ENCODE data around the gene PCDHA2. TPM values are rescaled to one million over a fixed set of nuclear protein-coding genes. Genes with fewer than 3 reads are reported as not detected.

Gene PCDHA2
- total and polyA plus RNA-seq, 2 of the 4 experiments (the other 2 are of a cell fraction), result not detected

DNA sequence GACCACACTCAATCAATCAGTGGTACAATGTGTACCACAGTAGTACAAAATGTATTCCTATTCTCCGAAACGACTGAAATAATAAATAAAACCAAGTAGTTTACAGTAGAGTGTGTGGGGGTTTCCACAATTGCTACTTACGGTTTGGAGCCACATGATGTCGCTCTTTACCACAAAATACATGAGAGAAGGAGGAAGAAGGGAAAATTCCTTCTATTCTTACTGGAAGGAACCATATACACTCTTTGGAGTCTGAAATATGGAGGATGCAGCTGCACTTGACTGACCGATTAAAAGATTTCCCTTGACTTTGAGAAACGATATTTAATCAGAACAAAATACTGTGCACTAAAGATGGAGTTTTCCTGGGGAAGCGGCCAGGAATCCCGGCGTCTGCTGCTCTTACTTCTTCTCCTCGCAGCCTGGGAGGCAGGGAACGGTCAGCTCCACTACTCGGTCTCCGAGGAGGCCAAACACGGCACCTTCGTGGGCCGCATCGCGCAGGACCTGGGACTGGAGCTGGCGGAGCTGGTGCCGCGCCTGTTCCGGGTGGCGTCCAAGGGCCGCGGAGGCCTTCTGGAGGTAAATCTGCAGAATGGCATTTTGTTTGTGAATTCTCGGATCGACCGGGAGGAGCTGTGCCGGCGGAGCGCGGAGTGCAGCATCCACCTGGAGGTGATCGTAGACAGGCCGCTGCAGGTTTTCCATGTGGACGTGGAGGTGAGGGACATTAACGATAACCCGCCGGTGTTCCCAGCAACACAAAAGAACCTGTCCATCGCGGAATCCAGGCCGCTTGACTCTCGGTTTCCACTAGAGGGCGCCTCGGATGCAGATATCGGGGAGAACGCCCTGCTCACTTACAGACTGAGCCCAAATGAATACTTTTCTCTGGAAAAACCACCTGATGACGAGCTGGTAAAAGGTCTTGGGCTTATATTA lies 12.5 kb downstream of the PCDHA2 start, which contains the start of gene PCDHA4:
Gene PCDHA4 (plus strand): TSS at position 235 of the 942 bp plus-strand sequence.
- intact Hi-C loops (cut with micrococcal nuclease) (no loop called here), in situ Hi-C loops (cut with MboI; ENCODE audit: low sequenced_read_pairs) (no loop called here), dilution Hi-C loops (cut with HindIII; ENCODE audit: low sequenced_read_pairs, unreplicated experiment) (no loop called here)
- H2AK9ac ChIP-seq (replicated peaks; ENCODE audit: low read depth, low read length, poor library complexity), result no peak within 1 kb of the TSS
- no peak within 1 kb of the TSS for H4K91ac ChIP-seq (ENCODE audit: insufficient read depth, low read depth, low read length)
- ATAC-seq (ENCODE audit: low read depth) (no peak), DNase-seq (no peak)
- H3K4me2 ChIP-seq (ENCODE audit: low read depth, low read length), result no peak within 1 kb of the TSS
- H3K56ac ChIP-seq (ENCODE audit: extremely low read depth, insufficient read depth, low read length), result no peak within 1 kb of the TSS
- H3K4ac ChIP-seq (ENCODE audit: low read depth, low read length), result no peak within 1 kb of the TSS
- no peak within 1 kb of the TSS for H3K23ac ChIP-seq (ENCODE audit: low read depth, low read length)
- H2AFZ ChIP-seq (replicated peaks; ENCODE audit: low read length, poor library complexity), result no peak within 1 kb of the TSS
- H3K9ac ChIP-seq (ENCODE audit: low read depth, low read length), result no peak within 1 kb of the TSS
- no peak within 1 kb of the TSS for H4K8ac ChIP-seq (ENCODE audit: low read depth in 2 of 2, low read length in 2 of 2)
- no peaks in the 10 kb centered on the region for H4K20me1 ChIP-seq (ENCODE audit: insufficient read depth, low read length)
- peak within 1 kb of the TSS; percentile 32 for H3K4me3 ChIP-seq (ENCODE audit: insufficient read depth, low read depth, low read length)
- H3K27ac ChIP-seq (ENCODE audit: insufficient read depth, low read length), result no peak within 1 kb of the TSS
- POLR2A ChIA-PET (ENCODE audit: unreplicated experiment), result no interaction called here
- BruUV-seq (replicated peaks), result no TSS peak
- CTCF ChIA-PET, result no interaction called here
- no peak within 1 kb of the TSS for H3K18ac ChIP-seq (ENCODE audit: low read depth, low read length)
- 26% methylated on average over 19 of the region's 47 CpGs; no CpG with 5 or more reads in 1 of the 2 experiments for whole genome bisulfite sequencing, 2 experiments (ENCODE audit: extremely low coverage in 2 of 2, insufficient read length in 1 of 2)
- H4K5ac ChIP-seq (ENCODE audit: low read depth, low read length), result no peak within 1 kb of the TSS
- H3K4me1 ChIP-seq (ENCODE audit: control insufficient read depth, insufficient read depth, low read length), result no peaks in the 10 kb centered on the region
- no peak within 1 kb of the TSS for H3K14ac ChIP-seq (replicated peaks; ENCODE audit: low read depth, low read length)
- H2BK120ac ChIP-seq (ENCODE audit: low read depth, low read length), result no peak within 1 kb of the TSS
- no peak within 1 kb of the TSS for H2BK15ac ChIP-seq (ENCODE audit: low read depth, low read length)
- H3K79me1 ChIP-seq (ENCODE audit: low read depth in 1 of 2, low read length in 2 of 2), result no peaks in the 10 kb centered on the region
- no peak within 1 kb of the TSS for H2BK20ac ChIP-seq (ENCODE audit: low read depth, low read length)
- no peaks in the 10 kb centered on the region for H3K27me3 ChIP-seq (ENCODE audit: control insufficient read depth, insufficient read depth, low read length)
- H3K36me3 ChIP-seq (ENCODE audit: control insufficient read depth, insufficient read depth, low read length), result no peaks in the 10 kb centered on the region
- no peaks in the 10 kb centered on the region for H3K9me1 ChIP-seq (ENCODE audit: insufficient read depth, low read length)
- H2BK5ac ChIP-seq (ENCODE audit: low read depth, low read length, poor library complexity, severe bottlenecking), result no peak within 1 kb of the TSS
- no peak within 1 kb of the TSS for H2AK5ac ChIP-seq (ENCODE audit: low read depth, low read length)
- peaks cover 23% of the 10 kb centered on the region for H3K9me3 ChIP-seq (ENCODE audit: control insufficient read depth, insufficient read depth, low read length)
- no peak for TF ChIP-seq FOS (IDR thresholded peaks at IDR 0.05; ENCODE audit: low read depth, low read length)
- TF ChIP-seq RFX5 (IDR thresholded peaks at IDR 0.05; ENCODE audit: low read depth, low read length), result no peak
- TF ChIP-seq POLR2A (IDR thresholded peaks at IDR 0.05; ENCODE audit: low read depth, low read length), result no peak
- no peak for TF ChIP-seq CEBPB (IDR thresholded peaks at IDR 0.05; ENCODE audit: low read depth, low read length)
- TF ChIP-seq RCOR1 (IDR thresholded peaks at IDR 0.05; ENCODE audit: insufficient replicate concordance, low read length), result no peak
- TF ChIP-seq NFE2L2 (IDR thresholded peaks at IDR 0.05; ENCODE audit: low read depth, low read length), result no peak
- TF ChIP-seq, protein P1, sequence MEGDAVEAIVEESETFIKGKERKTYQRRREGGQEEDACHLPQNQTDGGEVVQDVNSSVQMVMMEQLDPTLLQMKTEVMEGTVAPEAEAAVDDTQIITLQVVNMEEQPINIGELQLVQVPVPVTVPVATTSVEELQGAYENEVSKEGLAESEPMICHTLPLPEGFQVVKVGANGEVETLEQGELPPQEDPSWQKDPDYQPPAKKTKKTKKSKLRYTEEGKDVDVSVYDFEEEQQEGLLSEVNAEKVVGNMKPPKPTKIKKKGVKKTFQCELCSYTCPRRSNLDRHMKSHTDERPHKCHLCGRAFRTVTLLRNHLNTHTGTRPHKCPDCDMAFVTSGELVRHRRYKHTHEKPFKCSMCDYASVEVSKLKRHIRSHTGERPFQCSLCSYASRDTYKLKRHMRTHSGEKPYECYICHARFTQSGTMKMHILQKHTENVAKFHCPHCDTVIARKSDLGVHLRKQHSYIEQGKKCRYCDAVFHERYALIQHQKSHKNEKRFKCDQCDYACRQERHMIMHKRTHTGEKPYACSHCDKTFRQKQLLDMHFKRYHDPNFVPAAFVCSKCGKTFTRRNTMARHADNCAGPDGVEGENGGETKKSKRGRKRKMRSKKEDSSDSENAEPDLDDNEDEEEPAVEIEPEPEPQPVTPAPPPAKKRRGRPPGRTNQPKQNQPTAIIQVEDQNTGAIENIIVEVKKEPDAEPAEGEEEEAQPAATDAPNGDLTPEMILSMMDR (conservative IDR thresholded peaks at IDR 0.05; ENCODE audit: low read depth, low read length), result no peak
- TF ChIP-seq SMC3 (IDR thresholded peaks at IDR 0.05; ENCODE audit: low read depth, low read length), result no peak
- no peak for TF ChIP-seq RAD21 (IDR thresholded peaks at IDR 0.05; ENCODE audit: low read length)
- TF ChIP-seq USF2 (IDR thresholded peaks at IDR 0.05; ENCODE audit: low read depth, low read length), result no peak
- no peak for TF ChIP-seq MAZ (IDR thresholded peaks at IDR 0.05; ENCODE audit: borderline replicate concordance, low read depth, low read length)
- no peak for TF ChIP-seq CHD1 (IDR thresholded peaks at IDR 0.05; ENCODE audit: low read depth, low read length)
- TF ChIP-seq MXI1 (IDR thresholded peaks at IDR 0.05; ENCODE audit: borderline replicate concordance, low read depth, low read length), result no peak
- no peak for TF ChIP-seq BHLHE40 (IDR thresholded peaks at IDR 0.05; ENCODE audit: low read depth, low read length)
- no peak for TF ChIP-seq ELK1 (IDR thresholded peaks at IDR 0.05; ENCODE audit: borderline replicate concordance, low read depth, low read length)

Measured in IMR-90 (cell line).